Epidermal melanocyte (primary cell): Measurements from ENCODE around the gene DDAH2.
"Not testable (repeated sequence)": the region's sequence is repeated elsewhere in the genome, so short reads cannot be mapped to it uniquely, and the experiment has no call there.

Experiments used
- DNase-seq: peaks from one replicate; pipeline ENCODE4 v3.0.0; 2011; ENCODE audit warnings: low spot score; ENCODE audit not compliant: insufficient read length

DDAH2 gene

DNA sequence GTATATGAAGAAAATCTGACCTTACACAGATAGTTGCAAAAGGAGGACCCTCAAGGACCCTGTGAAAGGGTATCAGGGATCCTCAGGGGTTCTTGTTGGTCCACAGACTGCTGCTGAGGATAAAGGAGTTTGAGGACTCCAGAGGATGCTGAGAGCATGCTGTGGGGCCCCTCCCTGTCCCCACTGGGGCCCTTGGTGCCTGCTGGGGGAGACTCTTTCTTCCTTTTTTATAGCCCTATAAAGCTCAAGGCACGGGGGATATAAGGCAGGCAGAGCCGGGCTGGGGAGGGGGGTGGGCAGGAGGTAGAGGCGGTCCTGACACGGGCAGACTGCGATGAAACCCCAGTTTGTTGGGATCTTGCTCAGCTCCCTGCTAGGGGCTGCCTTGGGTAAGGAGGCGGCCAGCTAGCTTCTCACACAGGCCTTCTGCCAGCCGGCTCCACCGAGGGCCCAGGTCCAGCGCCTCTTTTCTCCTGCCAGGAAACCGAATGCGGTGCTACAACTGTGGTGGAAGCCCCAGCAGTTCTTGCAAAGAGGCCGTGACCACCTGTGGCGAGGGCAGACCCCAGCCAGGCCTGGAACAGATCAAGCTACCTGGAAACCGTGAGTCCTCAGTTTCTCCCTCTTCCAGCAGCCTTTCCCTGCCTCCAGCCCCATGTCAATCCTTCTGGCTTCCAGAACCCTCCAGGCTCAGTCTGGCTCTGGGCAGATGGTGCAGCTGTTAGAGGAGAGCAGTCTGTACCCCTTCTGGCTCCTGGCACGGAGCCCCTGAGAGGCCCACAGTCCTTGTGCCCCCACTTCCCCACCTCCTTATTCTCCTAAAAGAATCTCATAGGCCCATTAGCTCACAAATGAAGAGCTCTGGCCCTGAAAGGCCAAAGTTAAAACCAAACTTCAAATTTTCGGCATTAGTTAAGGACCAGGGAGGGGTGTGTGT lies 13.8 kb downstream of the DDAH2 start, which contains the start of gene LY6G6D:
LY6G6D (plus strand) TSS at position 327 of the 937 bp plus-strand sequence; CDS start at position 335, 8 bp downstream.
- DNase-seq = no peak

DNA sequence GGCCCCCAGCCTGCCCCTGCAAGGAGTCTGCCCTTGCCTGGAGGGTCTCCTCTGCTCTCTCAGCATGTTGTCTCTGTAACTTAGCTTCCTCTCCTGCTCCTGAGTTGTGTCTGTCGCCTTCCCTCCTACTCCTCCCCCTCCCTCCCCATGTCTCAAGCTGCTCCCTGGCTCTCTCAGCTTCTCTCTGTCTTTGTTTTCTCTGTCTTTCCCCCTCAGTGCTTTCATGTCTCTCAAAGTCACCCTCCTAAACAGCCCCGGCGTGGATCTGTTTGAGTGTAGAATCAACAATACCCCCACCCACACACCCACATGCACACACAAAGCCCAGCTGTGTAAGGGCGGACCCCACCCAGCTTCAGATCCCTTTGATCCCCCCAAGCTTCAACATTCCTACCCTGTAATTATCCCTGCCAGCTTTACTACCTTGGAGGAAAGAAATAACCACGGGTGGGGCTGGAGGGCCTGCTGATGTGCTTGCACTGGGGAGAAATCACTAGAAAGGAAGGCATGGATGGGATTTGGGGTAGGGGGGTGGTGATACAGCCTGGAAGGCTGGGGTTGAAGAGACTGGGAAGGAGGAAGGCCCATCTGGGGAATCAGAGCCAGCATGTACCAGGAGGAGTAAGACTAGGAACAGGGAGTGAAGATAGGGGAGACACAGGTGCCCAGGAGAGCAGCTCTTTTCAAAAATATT lies 15.0 kb downstream of the DDAH2 start:
- no peak for DNase-seq

DNA sequence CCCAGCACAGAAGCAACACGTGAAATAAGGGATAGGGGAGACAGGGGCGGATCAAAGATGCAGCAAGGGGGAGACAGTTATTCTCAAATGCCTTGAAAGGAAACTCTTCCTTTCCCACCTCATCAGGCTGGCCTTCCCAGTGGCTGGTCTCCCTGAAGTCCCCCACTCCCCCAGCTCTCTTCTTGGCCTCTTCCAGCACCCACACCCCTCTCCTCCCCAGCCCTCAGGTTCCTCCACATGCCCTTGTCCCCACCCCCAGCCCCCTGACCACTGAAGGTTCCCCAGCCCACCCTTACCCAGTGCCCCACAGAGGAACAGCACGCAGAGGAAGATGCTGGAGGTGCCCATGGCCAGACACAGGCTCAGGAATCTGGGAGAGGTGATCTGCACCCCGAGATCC lies 15.6 kb downstream of the DDAH2 start:
- no peak for DNase-seq

DNA sequence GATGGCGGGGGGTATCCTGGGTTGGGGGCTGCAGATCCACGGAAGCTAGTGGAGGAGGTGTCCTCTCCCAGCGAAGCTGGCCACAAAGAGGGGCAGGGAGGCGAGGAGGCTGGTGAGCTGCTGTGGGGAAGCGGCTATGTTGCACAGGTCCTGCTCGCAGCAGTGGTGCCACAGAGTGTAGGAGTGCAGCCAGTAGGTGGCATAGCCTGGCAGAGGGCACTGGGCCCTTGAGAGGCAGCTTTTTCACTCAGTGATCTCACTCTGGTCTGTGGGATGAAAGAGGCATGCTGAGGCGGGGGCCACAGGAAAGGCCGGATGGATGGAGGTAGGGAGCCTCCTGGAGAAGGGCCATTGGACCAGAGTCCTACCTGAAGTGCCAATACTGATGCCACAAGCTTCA lies 16.8 kb downstream of the DDAH2 start:
- no peak for DNase-seq

DNA sequence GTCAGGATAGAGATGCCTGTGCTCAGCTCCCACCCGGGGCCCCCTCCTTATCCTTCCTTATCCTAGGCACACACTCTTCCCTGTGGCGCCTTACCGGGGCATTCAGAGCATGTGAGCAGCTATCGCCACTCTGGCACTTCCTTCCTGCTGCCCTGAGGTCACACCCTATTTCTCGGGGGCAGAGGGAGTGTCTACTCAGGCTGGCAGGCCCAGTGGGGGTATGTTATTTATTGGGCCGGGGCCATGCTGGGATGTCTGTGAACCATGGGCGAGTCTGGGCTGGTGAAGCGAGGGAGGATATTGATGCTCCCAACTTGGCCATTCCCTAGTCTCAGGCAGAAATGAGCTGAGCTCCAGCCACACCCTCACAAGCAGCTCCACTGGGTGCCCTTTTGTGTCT lies 17.9 kb downstream of the DDAH2 start:
- no peak for DNase-seq

DNA sequence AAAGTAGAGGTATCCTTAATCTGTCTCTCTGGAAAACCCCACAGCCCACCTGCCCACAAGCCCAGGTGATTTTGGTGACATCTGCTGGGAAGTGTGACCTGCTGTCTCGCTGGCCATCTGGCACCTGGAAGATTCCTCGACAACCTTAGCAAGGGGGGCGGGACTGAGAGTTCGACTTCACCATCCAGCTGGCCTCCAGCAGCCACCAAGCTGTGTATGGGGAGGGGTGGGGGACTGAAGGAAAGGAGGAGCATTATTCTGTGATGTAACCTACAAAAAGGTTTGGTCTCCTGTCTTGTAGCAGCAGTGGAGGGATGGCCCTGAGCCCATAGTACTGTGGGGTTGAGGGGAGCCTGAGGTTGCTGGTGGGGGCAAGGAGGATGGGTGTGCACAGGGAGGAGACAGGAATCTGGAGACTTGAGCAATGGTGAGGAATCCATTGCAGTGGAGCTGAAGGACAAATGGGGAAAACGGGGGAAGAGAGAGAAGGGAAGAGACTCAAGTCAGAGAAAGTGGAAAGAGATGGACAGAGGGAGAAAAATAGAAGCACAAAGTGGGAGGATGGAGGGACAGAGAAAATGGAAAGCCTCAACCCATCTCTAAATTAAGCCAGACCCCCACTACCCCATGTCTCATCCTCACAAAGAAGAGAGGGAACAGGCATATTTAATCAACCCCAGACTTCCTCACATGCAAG lies 18.4 kb downstream of the DDAH2 start:
- DNase-seq = no peak

DNA sequence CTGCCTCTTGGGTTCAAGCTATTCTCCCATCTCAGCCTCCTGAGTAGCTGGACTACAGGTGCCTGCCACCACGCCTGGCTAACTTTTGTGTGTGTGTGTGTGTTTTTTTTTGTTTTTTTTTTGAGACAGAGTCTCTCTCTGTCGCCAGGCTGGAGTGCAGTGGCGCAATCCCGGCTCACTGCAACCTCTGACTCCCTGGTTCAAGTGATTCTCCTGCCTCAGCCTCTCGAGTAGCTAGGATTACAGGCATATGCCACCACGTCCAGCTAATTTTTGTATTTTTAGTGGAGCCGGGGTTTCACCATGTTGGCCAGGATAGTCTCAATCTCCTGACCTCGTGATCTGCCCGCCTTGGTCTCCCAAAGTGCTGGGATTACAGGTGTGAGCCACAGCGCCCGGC lies 19.9 kb downstream of the DDAH2 start:
- DNase-seq = not testable (repeated sequence)

DNA sequence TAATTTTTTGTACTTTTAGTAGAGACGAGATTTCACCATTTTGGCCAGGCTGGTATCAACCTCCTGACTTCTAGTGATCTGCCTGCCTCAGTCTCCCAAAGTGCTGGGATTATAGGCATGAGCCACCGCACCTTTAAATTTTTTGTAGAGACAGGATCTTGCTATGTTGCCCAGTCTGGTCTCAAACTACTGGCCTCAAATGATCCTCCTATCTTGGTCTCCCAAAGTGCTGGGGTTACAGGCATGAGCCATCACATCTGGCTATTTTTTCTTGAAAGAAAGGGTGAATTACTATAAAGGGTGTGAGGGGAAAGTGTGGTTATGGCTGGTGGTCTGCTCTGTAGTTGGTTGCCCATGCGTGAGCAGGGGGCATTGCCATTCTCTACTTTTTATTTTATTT lies 20.9 kb downstream of the DDAH2 start:
- DNase-seq = no peak

DNA sequence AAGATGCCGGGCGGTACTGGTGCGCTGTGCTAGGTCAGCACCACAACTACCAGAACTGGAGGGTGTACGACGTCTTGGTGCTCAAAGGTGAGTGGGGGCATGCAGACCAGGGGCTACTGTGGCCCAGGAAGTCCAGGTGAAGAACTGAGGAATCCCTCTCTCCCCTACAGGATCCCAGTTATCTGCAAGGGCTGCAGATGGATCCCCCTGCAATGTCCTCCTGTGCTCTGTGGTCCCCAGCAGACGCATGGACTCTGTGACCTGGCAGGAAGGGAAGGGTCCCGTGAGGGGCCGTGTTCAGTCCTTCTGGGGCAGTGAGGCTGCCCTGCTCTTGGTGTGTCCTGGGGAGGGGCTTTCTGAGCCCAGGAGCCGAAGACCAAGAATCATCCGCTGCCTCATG lies 21.4 kb downstream of the DDAH2 start:
- no peak for DNase-seq

DNA sequence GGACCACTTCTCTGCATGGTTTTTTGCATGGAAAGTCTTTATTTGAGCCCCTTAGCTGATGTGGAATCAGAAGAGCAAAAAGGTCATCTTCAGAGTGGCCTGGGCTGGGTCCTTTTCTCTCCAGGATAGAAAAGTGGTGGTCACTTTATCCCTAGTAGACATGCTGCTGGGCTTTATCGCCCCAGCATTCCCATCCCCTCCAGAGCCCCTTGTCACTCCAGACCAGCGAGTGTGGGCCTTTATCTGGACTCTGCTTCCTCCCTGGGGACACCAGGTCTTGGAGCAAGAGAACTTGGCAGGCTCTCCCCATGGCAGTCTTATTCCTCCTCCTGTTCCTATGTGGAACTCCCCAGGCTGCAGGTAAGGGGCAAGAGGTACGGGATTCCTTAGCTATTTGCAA lies 22.5 kb downstream of the DDAH2 start, which contains the start of gene LY6G6F:
LY6G6F (plus strand) TSS at position 268 of the 400 bp plus-strand sequence; CDS start at position 309, 41 bp downstream.
- no peak for DNase-seq

DNA sequence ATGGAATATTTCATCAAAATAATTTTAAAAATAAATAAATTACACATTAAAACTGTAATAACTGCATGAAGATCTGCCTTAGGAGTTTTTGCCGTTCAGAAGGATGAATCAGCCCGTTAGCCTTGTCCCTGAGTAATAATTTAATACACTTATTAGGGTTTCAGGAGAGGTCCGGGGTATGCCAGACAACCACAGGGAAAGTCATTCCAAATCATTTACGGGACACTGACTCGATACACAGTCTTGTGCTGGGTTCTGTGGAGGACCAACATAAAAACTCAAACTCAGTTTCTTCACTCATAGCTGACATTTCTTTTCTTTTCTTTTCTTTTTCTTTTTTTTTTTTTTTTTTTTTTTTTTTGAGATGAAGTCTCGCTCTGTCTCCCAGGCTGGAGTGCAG lies 23.2 kb downstream of the DDAH2 start:
- no peak for DNase-seq

DNA sequence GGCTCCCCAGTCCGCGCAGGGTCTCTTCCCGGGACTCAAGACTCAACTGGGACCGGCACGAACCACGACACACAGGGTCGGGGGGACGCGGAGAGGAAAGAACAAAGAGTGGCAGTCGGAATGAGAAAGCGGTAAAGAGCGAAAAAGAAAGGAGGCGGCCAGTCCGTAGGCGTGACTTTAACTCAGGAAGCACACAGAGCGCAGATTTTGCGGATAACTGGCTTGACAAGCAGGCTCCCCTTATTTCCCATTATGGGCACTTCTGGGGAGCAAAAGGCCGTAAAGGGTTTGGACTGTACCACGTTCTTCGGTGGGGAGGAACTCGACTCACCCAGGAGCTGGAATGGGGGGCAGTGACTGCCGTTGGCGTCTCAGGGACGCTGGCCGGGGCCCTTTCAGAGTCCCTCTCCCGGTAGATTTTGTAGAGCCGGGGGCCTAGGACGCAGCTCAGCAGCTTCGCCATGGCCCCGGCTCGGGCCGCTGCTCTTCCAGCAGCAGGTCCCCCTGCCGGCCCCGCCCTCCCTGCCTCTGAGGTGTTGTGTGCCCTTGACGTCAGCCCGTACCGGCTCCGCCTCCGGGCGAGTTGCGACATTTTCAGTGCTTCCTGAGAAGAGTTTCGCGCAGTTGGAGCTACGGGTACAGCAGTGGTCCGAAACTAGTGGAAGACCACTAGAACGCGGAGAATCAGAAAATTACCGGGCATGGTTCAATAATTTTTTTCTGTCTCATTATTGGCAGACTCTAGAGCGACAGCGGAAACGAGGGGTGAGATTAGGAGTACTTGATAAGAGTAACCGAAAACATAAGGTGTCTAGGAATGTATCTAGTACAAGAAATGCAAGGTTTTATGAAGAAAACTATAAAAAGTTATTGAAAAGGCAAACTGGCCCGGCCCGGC lies 26.0 kb downstream of the DDAH2 start, which contains the start of gene ABHD16A:
ABHD16A (minus strand) TSS at position 506 of the 898 bp plus-strand sequence; CDS start at position 463, 43 bp downstream.
- DNase-seq = peak; percentile 99

DNA sequence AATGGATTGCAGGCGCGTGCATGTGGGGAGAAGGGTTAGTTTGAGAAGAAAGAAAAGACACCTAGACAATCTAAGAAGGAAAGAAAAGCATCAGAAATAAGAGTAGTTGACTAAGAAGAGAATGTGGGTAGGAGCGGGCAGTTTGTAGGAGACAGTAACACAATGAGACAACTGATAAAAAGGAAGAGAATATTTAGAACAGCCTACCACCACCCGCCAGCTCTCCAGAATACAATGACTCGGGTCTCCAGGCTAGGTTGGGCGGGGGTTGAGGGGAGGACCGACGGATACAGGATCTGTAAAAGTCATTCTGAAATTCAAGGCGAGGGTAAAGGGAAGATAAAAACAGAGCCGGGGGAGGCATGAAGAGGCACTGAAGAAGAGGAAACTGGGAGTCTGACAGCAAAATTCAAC lies 26.7 kb downstream of the DDAH2 start:
- no peak for DNase-seq

DNA sequence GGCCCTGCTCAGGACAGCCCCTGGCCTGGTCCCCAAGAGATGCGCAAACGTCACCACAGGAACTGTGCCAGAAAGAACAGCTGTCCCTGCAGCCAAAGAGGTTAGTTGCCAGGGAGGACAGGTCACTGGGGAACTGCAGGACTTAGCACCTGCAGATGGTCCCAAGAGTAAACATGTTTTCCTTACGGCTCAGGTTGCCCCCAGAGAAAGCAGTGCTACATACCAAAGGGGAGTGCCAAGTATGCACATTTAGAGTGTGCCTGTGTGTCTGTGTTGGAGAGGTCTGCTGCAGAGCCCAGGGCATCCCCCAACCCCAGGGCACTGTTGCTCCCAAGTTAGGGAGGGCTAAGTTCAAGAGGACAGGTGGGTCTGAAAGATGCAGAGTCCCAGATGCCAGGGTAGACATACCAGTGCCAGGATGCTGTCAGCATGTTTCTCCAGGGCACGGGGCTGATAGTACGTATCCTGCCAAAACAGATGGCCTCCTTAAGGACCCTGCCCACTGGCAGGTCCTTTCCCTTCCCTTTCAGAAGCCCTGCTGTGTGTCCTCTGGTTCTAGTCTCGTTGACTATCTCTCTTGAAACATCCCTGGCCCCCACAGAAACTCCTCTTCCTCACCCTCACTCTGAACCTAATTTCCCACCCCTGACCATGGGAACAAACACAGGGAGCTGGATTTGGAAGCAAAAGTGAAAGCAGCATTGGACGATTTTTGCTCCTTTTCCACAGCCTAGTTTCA lies 27.3 kb downstream of the DDAH2 start:
- DNase-seq = no peak

DNA sequence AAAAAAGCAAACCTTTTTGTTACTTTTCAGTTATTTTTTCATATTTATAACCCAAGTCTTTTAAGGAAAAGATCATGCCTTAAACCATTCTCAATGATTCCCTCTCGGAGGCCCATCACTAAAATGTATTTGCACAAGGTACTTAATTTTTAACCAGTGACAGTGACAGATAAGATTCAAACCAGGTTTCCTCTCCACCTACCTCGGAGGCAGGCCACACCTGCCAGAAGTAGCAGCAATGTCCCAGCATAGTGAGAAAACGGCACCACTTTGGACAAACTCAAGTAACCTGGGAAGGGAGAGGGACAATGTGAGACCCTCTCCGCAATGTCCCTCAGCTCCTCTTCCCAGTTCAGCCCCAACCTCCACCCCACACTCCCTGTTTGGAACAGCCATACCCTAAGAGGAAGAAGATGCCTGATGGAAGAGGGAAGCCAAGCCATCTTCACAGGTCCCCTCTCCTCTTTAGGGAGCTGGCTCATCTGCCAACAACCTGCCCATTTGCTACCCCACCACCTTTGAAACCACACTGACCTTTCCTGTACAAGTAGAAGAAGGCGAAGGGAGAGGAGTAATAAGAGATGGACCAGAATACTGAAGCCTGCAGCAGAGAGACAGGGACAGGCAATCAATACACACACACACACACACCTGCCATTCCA lies 28.2 kb downstream of the DDAH2 start:
- DNase-seq = no peak

DNA sequence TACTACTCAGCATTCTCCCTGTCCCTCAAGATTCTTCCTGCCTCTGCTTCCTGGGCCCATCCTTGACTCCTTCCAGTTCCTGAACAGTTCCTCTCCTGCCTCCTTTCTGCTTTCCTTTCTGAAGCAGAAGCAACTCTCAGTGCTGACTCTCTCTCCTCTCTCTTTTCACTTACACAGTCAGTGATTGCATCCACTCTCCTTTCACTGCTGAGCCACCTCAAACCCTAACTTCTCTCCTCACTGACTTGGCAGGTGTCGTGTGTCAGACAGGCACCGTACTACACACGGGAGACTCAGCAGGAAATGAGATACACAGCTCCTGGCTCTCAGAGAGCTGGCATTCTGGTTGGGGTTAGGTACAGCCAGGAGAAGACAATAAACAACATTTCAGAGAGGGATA lies 31.5 kb downstream of the DDAH2 start:
- no peak for DNase-seq

DNA sequence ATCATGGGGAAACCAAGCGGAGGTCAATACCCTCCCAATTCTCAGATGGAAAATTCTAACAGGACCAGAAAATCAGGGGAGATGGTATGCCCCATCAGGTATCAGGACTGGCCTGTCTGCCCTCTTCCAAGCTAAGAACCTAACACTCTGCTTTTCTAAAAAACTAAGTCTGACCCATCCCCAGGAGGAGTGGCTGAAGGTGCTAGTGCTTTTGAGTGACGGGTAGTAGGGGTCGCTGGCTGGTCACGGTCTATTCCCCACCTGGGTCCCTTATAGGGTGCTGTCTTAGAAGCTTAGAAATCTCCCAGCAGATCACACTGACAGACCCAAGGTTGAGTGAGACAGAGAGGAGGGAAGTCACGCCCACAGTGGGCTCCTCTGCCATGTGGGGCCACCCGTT lies 35.6 kb downstream of the DDAH2 start:
- DNase-seq = no peak

DNA sequence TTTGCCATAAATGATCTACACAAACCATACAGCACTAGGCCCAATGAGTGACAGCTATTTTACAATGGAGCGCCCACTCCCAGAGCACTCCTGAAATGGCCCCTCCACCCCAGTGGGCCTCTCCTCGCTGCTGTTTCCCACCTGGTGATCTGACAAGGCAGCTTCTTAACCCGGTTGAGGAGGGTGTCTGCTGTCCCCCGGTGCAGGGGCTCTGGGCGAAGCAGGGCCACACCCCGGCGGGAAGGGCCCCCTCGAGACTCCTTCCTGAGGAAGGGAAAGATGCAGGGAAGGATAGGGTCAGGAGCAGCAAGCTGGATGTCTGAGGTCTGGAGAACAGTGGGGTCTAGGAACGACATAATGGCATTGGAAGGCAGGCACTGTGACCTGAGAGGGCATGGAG lies 36.2 kb downstream of the DDAH2 start:
- DNase-seq = no peak

DNA sequence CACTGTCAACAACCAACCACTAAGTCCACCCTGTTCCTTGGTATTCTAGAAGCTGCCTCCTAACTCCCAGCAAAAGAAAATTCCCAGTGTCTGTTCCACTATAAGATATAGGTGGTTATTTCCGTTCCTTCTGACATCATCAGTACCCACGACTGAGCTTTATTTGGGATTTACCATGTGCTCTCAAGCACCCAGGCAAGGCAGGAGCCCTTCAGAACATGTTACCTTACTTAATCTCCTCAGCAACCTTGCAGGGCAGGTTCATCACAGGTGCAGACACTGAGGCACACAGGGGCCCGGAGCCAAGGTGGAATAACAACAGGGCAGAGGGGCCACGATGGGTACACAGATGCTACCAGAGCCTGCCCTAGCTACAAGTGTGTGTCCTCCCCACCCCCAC lies 36.7 kb downstream of the DDAH2 start:
- DNase-seq = no peak
